Right kidney (tissue), 1 donor: Measurements from ENCODE around the gene MT1G.
"Not testable (repeated sequence)": the region's sequence is repeated elsewhere in the genome, so short reads cannot be mapped to it uniquely, and the experiment has no call there.

ENCODE experiments used
- DNase-seq: peaks from one replicate; pipeline ENCODE4 v3.0.0-alpha.2; 2016

The MT1G gene

DNA sequence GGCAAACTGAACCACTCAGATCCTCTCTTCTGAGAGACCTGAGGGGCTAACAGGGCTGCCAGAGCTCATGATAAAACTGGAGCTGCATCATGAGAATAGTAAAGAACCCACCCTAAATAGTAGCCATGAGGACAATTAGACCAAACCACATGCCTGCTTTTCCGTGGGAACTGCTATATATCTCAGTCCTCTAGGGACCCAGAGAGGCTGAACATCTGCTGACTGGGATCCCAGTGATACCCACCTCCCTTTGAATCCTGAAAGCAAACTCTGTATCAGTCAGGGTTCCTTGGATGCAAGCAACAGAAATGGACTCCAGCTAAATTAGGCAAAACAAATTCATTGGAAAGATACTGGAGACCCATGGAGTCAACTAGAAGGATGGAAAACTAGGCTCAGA is 20.9 kb upstream of the MT1G start:
- no peak for DNase-seq

DNA sequence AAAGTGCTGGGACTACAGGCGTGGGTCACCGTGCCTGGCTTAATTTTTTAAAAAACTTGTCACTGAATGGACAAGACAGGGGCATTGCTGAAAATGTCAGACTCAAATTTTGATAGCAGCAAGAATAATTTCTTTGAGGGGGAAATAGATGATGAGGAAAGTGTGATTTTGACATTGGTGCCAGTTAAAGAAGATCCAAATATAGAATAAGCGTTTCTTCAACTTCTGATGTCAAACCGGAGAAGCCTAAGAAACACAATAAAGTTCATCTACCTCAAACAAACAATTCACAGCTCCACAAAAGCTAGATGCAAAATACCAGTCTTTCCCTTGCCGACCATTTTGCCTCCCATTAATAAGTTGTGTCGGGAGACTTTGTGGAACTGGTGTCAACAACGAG is 18.9 kb upstream of the MT1G start:
- DNase-seq, result no peak

GRCh38 chr16:56684926-56685590 is 17.2 kb upstream of the MT1G start:
- no peak for DNase-seq

DNA sequence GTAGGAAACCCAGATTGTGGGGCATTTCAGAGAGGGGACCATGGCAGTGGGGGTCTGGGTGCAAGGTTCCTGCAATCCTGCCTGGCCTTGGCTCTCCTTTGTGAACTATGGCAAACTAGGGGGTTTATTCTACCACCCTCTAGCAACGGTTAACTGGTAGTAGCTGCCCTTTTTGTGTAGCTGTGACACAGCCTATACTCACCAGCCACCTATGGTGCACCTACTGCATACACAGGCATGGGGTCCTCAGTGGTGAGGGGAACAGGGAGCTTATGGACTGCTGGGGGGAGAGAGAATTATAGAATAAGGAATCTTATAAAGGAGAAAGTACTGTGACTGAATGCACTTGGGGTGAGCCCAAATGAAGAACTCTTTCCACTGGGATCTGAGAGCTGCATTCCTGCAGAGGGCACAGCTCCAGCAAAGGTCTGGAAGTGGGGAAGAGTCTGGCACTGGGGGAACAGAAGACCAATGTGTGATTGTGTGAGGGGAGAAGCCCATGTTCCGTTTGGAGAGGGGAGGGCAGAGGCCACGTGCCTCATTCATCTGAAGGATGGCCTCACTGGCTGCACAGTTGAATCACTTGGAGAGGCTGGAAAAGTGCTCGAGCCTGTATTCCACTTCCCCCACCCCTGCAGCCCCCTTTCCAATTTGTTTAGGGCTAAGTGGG is 16.5 kb upstream of the MT1G start:
- DNase-seq, result no peak

DNA sequence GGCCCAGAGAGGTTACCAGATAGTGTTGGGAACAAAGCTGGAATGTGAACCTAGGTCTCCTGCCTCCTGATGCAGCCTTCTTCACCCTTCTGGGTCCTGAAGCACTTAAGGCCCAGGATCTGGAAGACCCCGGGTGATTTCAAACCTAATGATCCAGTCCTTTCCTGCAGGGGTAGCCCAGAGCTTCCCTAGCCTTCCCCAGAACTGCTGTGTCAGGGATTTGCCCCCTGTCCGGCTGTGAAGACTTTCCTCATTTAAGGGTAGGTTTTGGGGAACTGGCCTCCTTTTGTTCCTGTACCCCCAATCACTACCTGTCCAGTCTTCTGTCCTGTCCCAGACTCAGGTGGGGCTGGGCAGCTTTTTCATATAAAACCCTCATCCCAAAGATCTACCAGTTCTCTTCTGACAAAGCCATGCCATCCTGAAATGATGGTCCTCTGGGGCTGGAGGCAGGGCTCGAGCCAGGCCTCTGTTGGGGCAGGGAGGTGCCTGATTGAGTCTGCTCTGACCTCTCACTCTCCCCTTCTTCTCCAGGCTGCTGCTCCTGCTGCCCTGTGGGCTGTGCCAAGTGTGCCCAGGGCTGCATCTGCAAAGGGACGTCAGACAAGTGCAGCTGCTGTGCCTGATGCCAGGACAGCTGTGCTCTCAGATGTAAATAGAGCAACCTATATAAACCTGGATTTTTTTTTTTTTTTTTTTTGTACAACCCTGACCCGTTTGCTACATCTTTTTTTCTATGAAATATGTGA is 15.7 kb upstream of the MT1G start:
- no peak for DNase-seq

GRCh38 chr16:56682703-56683397 is 15.0 kb upstream of the MT1G start:
- peak; percentile 12 for DNase-seq

GRCh38 chr16:56681939-56682702 is 14.3 kb upstream of the MT1G start, which contains the start of gene MT1X:
TSS of gene MT1X (plus strand) at chr16:56682470. CDS start at chr16:56682541, 71 bp downstream.
- peak; percentile 88 for DNase-seq

DNA sequence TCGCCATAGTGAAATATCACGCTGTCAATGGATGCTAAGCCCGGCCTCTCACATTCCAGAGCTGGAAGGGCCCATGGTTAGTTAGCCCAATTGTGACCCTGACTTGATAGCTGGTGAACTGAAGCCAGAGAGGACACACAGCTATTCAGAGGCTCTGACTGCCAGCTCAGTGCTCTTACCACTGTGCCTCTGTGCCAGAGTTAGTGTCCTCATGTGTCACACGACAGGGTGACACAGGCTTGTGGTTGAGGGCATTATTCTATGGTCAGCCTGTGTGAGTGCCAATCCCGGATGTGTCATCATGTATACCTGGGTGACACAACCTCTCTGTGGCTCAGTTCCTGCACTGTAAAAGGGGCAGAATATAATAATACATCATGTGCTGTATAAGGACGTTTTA is 12.0 kb upstream of the MT1G start:
- no peak for DNase-seq

DNA sequence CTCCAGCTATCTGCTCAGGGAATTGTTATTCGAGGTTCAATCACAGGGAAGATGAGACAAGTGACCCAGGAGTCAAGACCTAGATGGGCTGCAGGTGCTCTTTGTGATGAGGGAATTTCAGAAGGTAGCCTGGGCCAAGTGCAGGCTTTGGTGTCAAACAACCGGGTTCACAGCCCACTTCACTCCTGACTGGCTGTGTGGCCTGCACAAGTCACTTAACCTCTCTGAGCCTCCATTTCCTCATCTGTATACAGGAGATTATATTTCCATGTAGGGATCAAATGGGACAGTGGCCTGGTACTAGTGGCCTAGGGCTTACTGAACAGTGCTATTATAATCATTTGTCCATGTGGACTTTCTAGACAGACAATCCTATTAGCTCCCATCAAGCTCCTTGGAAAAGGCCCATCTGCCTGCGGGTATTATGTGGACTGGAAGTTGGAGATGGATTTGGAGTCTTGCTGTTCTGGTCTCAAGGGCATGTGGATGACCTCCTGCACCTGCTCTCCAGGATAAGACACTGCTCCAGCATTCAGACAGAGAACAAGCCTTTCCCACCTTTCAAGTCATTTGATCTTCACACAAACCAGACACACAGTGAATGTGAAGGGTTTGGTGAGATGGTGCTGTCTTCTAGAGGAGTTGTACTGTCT is 11.3 kb upstream of the MT1G start:
- no peak for DNase-seq

- DNase-seq, result no peak
Observed at GRCh38 chr16:56677474-56677873, 9.6 kb upstream of the MT1G start.

DNA sequence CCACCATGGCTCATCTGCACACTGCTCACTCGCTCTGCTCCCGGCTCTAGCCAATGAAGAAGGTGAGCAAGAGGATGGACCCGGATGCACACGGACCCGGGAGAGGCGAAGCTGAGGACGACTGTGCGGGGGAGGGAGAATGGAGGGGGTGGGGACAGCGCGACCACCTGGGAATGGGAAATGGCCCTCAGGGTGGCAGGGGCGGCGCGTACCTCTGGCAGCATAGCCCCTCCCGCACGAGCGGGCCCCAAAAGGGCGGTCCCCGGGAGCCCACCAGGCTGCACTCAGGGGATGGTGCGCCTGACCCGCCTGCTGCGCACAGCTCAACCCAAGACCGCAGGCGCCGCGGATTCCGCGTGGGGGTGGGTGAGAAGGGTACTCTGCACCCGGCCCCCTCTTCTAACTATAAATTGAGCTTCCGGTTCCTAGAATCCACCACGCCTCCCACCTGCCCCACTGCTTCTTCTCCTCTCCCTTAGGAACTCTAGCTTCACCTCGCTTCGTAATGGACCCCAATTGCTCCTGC is 7.9 kb upstream of the MT1G start:
- DNase-seq, result peak; percentile 31

DNA sequence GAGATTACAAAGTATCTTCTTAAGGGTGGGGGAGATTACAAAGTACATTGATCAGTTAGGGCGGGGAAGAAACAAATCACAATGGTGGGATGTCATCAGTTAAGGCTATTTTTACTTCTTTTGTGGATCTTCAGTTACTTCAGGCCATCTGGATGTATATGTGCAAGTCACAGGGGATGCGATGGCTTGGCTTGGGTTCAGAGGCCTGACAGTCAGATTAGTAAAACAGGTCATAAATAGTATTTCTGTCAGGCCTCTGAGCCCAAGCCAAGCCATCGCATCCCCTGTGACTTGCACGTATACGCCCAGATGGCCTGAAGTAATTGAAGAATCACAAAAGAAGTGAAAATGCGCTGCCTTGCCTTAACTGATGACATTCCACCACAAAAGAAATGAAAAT is 6.7 kb upstream of the MT1G start:
- not testable (repeated sequence) for DNase-seq

DNA sequence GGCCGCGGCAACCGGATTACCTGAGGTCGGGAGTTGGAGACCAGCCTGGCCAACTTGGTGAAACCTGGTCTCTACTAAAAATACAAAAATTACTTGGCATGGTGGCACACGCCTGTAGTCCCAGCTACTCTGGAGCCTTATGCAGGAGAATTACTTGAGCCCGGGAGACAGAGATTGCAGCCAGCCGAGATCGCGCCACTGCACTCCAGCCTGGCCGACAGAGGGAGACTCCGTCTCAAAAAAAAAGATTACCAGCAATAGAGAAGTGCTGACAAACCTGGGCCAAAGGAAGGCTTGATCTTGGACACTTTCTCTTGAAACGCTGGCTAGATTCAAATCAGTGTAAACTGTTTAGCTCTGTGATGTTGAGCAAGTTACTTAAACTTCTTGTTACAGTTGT is 6.1 kb upstream of the MT1G start:
- DNase-seq, result peak; percentile 44

DNA sequence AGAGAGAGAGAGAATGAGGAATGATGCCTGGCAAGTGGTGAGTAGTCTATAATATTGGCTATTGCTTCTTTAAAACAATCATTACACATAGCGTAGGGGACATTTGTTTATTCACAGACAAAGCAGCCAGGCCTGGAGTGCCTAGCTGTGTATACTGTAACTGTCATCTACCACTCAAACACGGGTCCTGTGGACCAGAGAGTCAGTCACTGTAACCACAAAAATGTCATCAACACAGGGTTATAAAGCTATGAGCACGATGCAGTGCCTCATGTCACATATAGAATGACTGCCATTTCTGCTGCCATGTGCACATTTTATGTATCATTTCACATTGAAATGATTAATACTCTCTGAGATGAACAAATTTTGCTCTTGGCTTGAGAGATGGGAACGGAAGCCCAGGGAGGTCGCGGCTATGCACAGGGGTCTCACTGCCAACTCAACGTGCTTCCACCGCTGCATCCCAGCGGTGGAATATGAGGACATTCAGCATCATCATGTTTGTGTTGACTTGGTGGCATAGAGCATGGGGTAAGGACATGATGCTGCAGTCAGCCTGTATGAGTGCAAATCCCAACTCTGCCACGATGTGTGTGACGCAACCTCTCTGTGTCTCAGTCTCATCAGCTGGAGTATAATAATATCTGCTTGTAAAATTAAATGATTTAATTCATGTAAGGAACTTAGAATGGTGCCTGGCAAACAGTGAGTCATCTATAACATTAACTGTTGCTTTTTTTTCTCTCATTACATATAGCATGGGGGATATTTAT is 5.1 kb upstream of the MT1G start:
- no peak for DNase-seq

GRCh38 chr16:56672171-56672570 is 4.3 kb upstream of the MT1G start:
- not testable (repeated sequence) for DNase-seq

DNA sequence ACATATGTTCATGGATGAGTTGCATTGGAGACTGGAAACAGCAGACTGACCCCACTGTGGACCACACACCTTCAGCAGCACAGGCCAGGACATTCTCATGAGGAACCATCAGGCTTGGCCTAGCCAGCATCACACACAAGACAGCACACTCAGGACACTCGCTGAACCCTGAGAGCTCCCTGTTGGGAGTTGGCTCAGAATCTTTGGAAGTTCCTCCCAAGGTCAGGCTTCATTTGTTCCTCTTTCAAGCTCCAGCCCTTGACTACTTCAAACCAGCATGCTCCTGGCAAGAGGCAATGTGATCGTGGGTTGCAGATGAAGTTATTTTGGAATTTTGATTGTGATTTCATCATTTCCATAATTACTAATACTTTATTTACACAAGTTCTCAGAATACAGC is 3.8 kb upstream of the MT1G start:
- not testable (repeated sequence) for DNase-seq

GRCh38 chr16:56670620-56670934 is 2.7 kb upstream of the MT1G start:
- no peak for DNase-seq

- DNase-seq, result peak; percentile 9
Observed at GRCh38 chr16:56669840-56670619, 2.2 kb upstream of the MT1G start.

GRCh38 chr16:56669005-56669839 is 1.4 kb upstream of the MT1G start, which contains the start of gene MT1H:
TSS of gene MT1H (plus strand) at chr16:56669814. CDS start at chr16:56669885, 71 bp downstream.
- peak; percentile 39 for DNase-seq
